Measurements from ENCODE around the gene DGAT2. TPM values are rescaled to one million over a fixed set of nuclear protein-coding genes. Genes with fewer than 3 reads are reported as not detected.
A peak's percentile ranks its signal among the peaks of the same experiment; 100 is the strongest.

The DGAT2 gene
- total RNA-seq, 1 experiment from 2014 or later: 75.8 TPM

DNA sequence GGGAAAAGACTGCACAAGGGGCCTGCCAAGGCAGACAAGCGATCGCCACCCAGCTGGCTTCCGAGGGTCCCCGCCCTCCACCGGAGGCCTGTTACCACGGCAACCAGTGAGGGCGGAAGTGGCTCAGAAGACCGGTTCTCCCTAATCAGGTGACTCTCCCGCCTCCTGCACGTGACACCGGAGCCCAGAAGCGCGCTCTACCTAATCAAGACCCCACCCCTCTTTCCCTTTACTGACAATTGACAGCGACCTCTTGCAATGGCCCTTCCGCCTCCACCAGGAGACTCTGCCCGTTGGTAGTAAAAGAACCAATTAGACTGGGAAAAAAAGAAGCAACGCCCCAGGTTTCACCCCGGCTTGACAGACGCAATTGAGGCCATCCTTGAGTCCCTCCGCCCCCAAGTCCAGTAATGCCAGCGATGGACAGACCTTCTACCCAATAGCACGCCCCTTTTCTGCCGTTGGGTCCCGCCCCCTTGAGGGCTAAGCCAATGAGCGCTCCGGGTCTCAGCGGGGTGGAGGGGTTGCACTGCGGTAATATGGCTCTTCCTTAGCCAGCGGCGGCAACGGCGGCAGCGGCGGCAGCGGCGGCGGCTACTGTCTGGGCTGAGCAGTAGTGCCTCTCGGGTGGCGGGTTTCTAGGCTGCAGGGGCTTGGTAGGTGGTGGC lies 46.2 kb downstream of the DGAT2 start, which contains the start of gene UVRAG:
Gene UVRAG, plus strand, starts transcription at position 534 of the 668 bp plus-strand sequence. CDS start 198 bp downstream, outside the sequence.
- BruUV-seq (replicated peaks): no TSS peak
- TF ChIP-seq, protein P1, sequence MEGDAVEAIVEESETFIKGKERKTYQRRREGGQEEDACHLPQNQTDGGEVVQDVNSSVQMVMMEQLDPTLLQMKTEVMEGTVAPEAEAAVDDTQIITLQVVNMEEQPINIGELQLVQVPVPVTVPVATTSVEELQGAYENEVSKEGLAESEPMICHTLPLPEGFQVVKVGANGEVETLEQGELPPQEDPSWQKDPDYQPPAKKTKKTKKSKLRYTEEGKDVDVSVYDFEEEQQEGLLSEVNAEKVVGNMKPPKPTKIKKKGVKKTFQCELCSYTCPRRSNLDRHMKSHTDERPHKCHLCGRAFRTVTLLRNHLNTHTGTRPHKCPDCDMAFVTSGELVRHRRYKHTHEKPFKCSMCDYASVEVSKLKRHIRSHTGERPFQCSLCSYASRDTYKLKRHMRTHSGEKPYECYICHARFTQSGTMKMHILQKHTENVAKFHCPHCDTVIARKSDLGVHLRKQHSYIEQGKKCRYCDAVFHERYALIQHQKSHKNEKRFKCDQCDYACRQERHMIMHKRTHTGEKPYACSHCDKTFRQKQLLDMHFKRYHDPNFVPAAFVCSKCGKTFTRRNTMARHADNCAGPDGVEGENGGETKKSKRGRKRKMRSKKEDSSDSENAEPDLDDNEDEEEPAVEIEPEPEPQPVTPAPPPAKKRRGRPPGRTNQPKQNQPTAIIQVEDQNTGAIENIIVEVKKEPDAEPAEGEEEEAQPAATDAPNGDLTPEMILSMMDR (IDR thresholded peaks at IDR 0.05; ENCODE audit: insufficient read depth in 1 of 2, low read depth in 1 of 2, low read length in 1 of 2, severe bottlenecking in 1 of 2, unreplicated experiment in 1 of 2): peak in 1 of 2 experiments; percentile 23
- ChIA-PET CTCF (interaction anchor here (1.5 to 2.7 kb wide), 2 partner anchors 12 to 28 kb away, joined by 4 to 13 read pairs; no protein-coding TSS in a partner anchor), POLR2A (interaction anchor here (0.9 to 2.0 kb wide), 2 partner anchors 18 to 29 kb away, joined by 3 to 13 read pairs; no protein-coding TSS in a partner anchor)
- Mint-ChIP-seq H3K27me3 (ENCODE audit: insufficient read depth, unreplicated experiment) (no peaks in the 10 kb centered on the region), H3K9me3 (ENCODE audit: unreplicated experiment) (no peaks in the 10 kb centered on the region), H3K4me3 (ENCODE audit: unreplicated experiment) (no peak within 1 kb of the TSS), H3K36me3 (ENCODE audit: insufficient read depth, unreplicated experiment) (no peaks in the 10 kb centered on the region), H3K4me1 (ENCODE audit: low read depth, unreplicated experiment) (peaks cover 8% of the 10 kb centered on the region), H3K27ac (ENCODE audit: unreplicated experiment) (no peak within 1 kb of the TSS)
- Histone ChIP-seq H3K36me3 (ENCODE audit: control insufficient read depth, insufficient read depth, low read length) (no peaks in the 10 kb centered on the region), H3K4me3 (ENCODE audit: low read depth, low read length) (peak within 1 kb of the TSS; percentile 69), H3K9me3 (no peaks in the 10 kb centered on the region), H3K27me3 (replicated peaks; ENCODE audit: control insufficient read depth, insufficient read depth, low read length) (no peaks in the 10 kb centered on the region), H3K4me1 (peaks cover 10% of the 10 kb centered on the region)
- intact Hi-C loops (cut with micrococcal nuclease; ENCODE audit: unreplicated experiment): loop anchor here (1.0 to 5.0 kb wide), 5 partner anchors 12 to 392 kb away; partner anchors contain the start of genes DGAT2 and WNT11
- peak; percentile 100 for DNase-seq

DNA sequence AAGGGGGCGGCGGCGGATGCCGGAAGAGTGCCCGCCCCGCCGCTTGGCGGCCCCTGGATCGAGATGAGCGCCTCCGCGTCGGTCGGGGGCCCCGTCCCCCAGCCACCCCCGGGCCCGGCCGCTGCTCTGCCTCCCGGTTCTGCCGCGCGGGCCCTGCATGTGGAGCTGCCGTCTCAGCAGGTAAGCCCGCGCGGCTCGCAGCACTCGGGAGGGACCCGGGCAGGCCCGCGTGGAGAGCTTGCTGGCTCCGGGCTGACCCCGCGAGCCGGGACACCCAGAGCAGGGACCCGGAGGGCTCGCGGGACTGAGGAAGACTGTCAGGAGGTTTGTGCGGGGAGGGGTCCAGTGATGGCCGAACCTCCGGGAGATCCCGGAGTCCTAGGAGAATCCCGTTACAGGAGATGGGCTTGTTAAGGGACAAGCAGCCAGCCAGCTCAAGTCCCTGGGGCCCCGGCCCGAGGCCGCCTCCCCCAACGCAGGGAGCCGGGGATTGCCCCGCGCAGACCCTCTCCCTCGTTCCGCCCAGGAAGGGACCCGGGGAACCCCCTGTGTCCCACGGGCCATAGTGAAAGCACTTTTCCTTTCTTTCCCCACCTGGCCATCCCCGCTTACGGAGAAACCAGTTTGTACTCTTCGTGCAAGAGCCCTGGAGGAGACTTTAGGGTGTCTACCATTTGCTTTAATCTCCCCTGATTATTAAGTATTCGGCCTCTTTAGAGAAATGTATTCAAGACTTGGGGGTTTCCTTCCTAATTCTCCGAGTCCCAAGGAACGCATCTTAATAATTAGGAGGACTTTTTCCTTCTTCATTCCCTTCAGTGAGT lies 47.0 kb downstream of the DGAT2 start:
- Histone ChIP-seq H3K4me3 (ENCODE audit: low read depth, low read length) (peak overlapping the region; percentile 69), H3K36me3 (ENCODE audit: control insufficient read depth, insufficient read depth, low read length) (no peaks in the 10 kb centered on the region), H3K4me1 (peaks cover 10% of the 10 kb centered on the region), H3K27me3 (replicated peaks; ENCODE audit: control insufficient read depth, insufficient read depth, low read length) (no peaks in the 10 kb centered on the region), H3K9me3 (no peaks in the 10 kb centered on the region)
- Mint-ChIP-seq H3K36me3 (ENCODE audit: insufficient read depth, unreplicated experiment) (no peaks in the 10 kb centered on the region), H3K27ac (ENCODE audit: unreplicated experiment) (no peak overlapping the region), H3K9me3 (ENCODE audit: unreplicated experiment) (no peaks in the 10 kb centered on the region), H3K4me3 (ENCODE audit: unreplicated experiment) (no peak overlapping the region), H3K27me3 (ENCODE audit: insufficient read depth, unreplicated experiment) (no peaks in the 10 kb centered on the region), H3K4me1 (ENCODE audit: low read depth, unreplicated experiment) (peaks cover 8% of the 10 kb centered on the region)
- POLR2A ChIA-PET: interaction anchor here (2.0 kb wide), 1 partner anchor 30 kb away, joined by 13 read pairs; no protein-coding TSS in a partner anchor
- DNase-seq: peak in 1 of 2 experiments; percentile 72
- TF ChIP-seq, protein P1 (IDR thresholded peaks at IDR 0.05; ENCODE audit: insufficient read depth in 1 of 2, low read depth in 1 of 2, low read length in 1 of 2, severe bottlenecking in 1 of 2, unreplicated experiment in 1 of 2): no peak
- BruUV-seq (replicated peaks): no TSS peak
- CTCF ChIA-PET: interaction anchor here (0.6 to 2.7 kb wide), 2 partner anchors 12 to 232 kb away, joined by 3 to 13 read pairs; no protein-coding TSS in a partner anchor
- intact Hi-C loops (cut with micrococcal nuclease; ENCODE audit: unreplicated experiment): loop anchor here (2.0 to 5.0 kb wide), 3 partner anchors 43 to 392 kb away; partner anchors contain the start of gene WNT11

Data from Caco-2 (cell line).